ENCODE results near the gene ANKRD10. TPM values are rescaled to one million over a fixed set of nuclear protein-coding genes. Genes with fewer than 3 reads are reported as not detected.

Gene ANKRD10
- polyA plus RNA-seq, 4 donors = 40.3 to 147 (median 62.8) TPM

DNA sequence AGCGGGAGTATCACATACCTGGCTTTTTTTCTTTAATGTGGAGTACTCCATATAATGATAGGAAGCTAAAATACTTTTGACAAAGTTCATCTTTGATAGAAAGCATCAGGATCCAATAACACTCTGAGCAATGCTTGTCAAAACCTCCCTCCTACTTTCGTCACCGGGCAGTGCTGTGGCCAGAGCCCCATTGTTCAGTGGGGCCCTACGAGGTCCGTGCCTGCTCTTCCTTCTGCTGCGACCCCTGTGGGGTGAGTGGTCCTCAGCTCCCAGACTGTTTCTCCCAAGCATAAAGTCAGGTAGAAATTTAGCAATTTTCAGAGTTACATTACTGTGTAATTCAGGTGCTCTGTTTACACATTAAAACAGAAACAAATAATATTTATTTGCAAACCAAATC lies 51.2 kb downstream of the ANKRD10 start:
- no peaks in the 10 kb centered on the region for H3K27me3 ChIP-seq (ENCODE audit: control insufficient read depth in 3 of 3, insufficient read depth in 3 of 3, low read length in 3 of 3)
- WGBS, 3 donors = 91 to 97% (median 95%) methylated on average over 6 of the region's 6 CpGs
- no peaks in the 10 kb centered on the region for H3K36me3 ChIP-seq (ENCODE audit: control insufficient read depth in 3 of 3, insufficient read depth in 2 of 3, low read depth in 1 of 3, low read length in 3 of 3)
- no peak overlapping the region for H3K27ac ChIP-seq (ENCODE audit: low read depth in 1 of 3, low read length in 2 of 3)
- H3K4me3 ChIP-seq (ENCODE audit: low read depth in 1 of 3, low read length in 3 of 3) = no peak overlapping the region
- H3K9me3 ChIP-seq (ENCODE audit: control insufficient read depth in 2 of 2, insufficient read depth in 1 of 2, low read depth in 1 of 2, low read length in 1 of 2) = no peaks in the 10 kb centered on the region
- H3K4me1 ChIP-seq (ENCODE audit: control insufficient read depth in 3 of 3, insufficient read depth in 2 of 3, low read depth in 1 of 3, low read length in 2 of 3) = no peaks in the 10 kb centered on the region
- FAIRE-seq (no peak), DNase-seq (no peak)

DNA sequence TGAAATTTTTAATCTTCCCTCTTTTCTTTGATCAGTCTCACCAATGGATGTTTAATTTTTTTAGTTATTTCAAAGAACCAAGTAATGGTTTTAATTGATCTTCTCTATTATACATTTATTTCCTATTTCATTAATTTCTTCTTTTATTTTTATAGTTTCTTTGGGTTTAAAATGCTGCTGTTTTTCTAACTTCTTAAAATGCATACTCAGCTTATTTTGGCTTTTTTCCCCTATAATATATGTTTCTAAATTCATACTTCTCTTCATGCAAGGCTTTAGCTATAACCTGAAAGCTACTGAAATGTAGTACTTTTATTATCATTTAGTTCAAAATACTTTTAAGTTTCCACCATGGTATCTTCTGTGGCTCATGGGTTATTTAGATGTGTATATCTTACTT lies 53.9 kb downstream of the ANKRD10 start:
- Histone ChIP-seq H3K9me3 (ENCODE audit: control insufficient read depth in 2 of 2, insufficient read depth in 1 of 2, low read depth in 1 of 2, low read length in 1 of 2) (peaks cover 0 to 5% of the 10 kb centered on the region in 2 donors), H3K4me3 (ENCODE audit: low read depth in 1 of 3, low read length in 3 of 3) (no peak overlapping the region), H3K4me1 (ENCODE audit: control insufficient read depth in 3 of 3, insufficient read depth in 2 of 3, low read depth in 1 of 3, low read length in 2 of 3) (no peaks in the 10 kb centered on the region), H3K36me3 (ENCODE audit: control insufficient read depth in 3 of 3, insufficient read depth in 2 of 3, low read depth in 1 of 3, low read length in 3 of 3) (no peaks in the 10 kb centered on the region), H3K27me3 (ENCODE audit: control insufficient read depth in 3 of 3, insufficient read depth in 3 of 3, low read length in 3 of 3) (no peaks in the 10 kb centered on the region), H3K27ac (ENCODE audit: low read depth in 1 of 3, low read length in 2 of 3) (no peak overlapping the region)
- DNase-seq (no peak), FAIRE-seq (no peak)

DNA sequence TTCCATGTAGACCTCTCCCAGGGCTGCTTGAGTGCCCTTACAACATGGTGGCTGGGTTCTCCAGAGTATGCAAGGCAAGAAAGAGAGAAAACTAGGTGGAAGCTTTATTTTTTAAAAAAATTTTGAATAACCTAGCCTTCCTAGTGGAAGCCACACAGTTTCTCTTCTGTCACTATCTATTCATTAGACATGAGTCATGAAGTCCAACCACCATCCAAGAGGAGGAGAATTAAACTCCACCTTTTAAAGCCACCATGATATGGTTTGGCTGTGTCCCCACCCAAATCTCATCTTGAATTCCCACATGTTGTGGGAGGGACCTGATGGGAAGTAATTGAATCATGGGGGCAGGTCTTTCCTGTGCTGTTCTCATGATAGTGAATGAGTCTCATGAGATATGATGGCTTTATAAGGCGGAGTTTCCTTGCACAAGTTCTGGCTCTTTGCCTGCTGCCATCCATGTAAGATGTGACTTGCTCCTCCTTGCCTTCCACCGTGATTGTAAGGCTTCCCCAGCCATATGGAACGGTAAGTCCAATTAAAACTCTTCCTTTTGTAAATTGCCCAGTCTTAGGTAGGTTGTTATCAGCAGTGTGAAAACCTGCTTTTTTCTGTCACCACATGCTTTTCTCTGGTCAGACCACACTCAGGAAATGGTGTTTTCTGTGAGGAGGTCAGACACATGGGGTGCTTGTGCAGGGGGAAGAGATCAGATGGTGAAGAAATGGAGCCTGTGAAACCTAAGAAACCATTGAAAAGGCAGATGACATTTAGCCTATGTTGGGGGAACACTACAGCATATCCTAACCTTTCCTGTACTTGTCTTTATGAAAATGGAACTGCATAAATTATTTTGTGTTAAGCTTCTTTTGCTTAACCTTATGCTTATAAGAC lies 57.7 kb downstream of the ANKRD10 start:
- DNase-seq = peak in 1 of 2 donors; percentile 33
- Histone ChIP-seq H3K27me3 (ENCODE audit: control insufficient read depth in 3 of 3, insufficient read depth in 3 of 3, low read length in 3 of 3) (no peaks in the 10 kb centered on the region), H3K4me1 (ENCODE audit: control insufficient read depth in 3 of 3, insufficient read depth in 2 of 3, low read depth in 1 of 3, low read length in 2 of 3) (no peaks in the 10 kb centered on the region), H3K27ac (ENCODE audit: low read depth in 1 of 3, low read length in 2 of 3) (no peak overlapping the region), H3K4me3 (ENCODE audit: low read depth in 1 of 3, low read length in 3 of 3) (no peak overlapping the region), H3K36me3 (ENCODE audit: control insufficient read depth in 3 of 3, insufficient read depth in 2 of 3, low read depth in 1 of 3, low read length in 3 of 3) (no peaks in the 10 kb centered on the region), H3K9me3 (ENCODE audit: control insufficient read depth in 2 of 2, insufficient read depth in 1 of 2, low read depth in 1 of 2, low read length in 1 of 2) (peaks cover 0 to 5% of the 10 kb centered on the region in 2 donors)
- FAIRE-seq = no peak
- WGBS, 3 donors = 74 to 90% (median 80%) methylated on average over 3 of the region's 3 CpGs

DNA sequence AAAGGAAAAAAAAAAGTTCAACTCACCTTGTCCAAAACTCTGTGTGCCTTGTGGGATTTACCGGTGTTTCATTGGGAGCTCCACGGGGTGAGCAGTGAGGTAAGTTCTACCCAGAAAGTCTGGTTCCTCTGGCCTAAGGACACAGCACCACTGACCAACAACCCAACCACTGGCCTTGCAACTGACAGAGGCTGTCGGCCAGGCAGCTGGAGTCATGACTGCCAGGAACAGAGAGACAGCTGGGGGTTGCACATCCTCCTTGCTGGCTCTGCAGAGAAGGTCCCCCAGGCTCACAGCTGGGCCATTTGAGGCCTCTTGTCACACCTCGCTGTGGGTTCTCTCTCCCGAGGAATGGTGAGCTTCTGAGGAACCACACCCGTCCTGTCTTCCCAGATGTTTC lies 59.5 kb downstream of the ANKRD10 start:
- FAIRE-seq = no peak
- no peak overlapping the region for H3K27ac ChIP-seq (ENCODE audit: low read depth in 1 of 3, low read length in 2 of 3)
- 75 to 86% (median 80%) methylated on average over 6 of the region's 6 CpGs for WGBS, 3 donors

DNA sequence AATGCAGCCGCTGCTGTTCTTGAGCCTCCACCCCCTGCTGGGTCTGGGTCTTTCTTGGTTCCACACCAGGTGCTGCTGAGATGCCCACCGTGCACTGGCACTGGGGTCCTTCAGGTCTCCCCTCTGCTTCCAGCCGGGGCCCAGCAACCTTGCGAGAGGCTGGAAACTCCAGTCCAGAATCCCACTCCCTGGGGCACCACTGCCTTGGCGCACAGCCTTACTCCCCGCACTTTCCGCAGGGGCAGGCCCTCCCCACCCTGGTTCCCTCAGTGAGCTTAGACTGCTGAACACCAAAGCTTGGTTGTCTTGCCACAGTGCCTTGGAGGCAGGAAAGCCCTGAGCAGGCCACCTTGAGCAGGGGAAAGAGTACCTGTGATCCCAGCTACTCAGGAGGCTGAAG lies 60.0 kb downstream of the ANKRD10 start:
- peaks cover 0 to 5% of the 10 kb centered on the region in 2 donors for H3K9me3 ChIP-seq (ENCODE audit: control insufficient read depth in 2 of 2, insufficient read depth in 1 of 2, low read depth in 1 of 2, low read length in 1 of 2)
- 94 to 98% (median 95%) methylated on average over 7 of the region's 7 CpGs for WGBS, 3 donors
- no peaks in the 10 kb centered on the region for H3K27me3 ChIP-seq (ENCODE audit: control insufficient read depth in 3 of 3, insufficient read depth in 3 of 3, low read length in 3 of 3)
- DNase-seq (no peak), FAIRE-seq (no peak)
- H3K36me3 ChIP-seq (ENCODE audit: control insufficient read depth in 3 of 3, insufficient read depth in 2 of 3, low read depth in 1 of 3, low read length in 3 of 3) = no peaks in the 10 kb centered on the region
- H3K27ac ChIP-seq (ENCODE audit: low read depth in 1 of 3, low read length in 2 of 3) = no peak overlapping the region
- no peak overlapping the region for H3K4me3 ChIP-seq (ENCODE audit: low read depth in 1 of 3, low read length in 3 of 3)
- H3K4me1 ChIP-seq (ENCODE audit: control insufficient read depth in 3 of 3, insufficient read depth in 2 of 3, low read depth in 1 of 3, low read length in 2 of 3) = no peaks in the 10 kb centered on the region

More for the DNA sequence above, 59.5 kb downstream of the ANKRD10 start:
- H3K27me3 ChIP-seq (ENCODE audit: control insufficient read depth in 3 of 3, insufficient read depth in 3 of 3, low read length in 3 of 3) = no peaks in the 10 kb centered on the region
- H3K9me3 ChIP-seq (ENCODE audit: control insufficient read depth in 2 of 2, insufficient read depth in 1 of 2, low read depth in 1 of 2, low read length in 1 of 2) = peaks cover 0 to 5% of the 10 kb centered on the region in 2 donors
- H3K4me1 ChIP-seq (ENCODE audit: control insufficient read depth in 3 of 3, insufficient read depth in 2 of 3, low read depth in 1 of 3, low read length in 2 of 3) = no peaks in the 10 kb centered on the region
- no peak for DNase-seq
- no peak overlapping the region for H3K4me3 ChIP-seq (ENCODE audit: low read depth in 1 of 3, low read length in 3 of 3)
- H3K36me3 ChIP-seq (ENCODE audit: control insufficient read depth in 3 of 3, insufficient read depth in 2 of 3, low read depth in 1 of 3, low read length in 3 of 3) = no peaks in the 10 kb centered on the region

DNA sequence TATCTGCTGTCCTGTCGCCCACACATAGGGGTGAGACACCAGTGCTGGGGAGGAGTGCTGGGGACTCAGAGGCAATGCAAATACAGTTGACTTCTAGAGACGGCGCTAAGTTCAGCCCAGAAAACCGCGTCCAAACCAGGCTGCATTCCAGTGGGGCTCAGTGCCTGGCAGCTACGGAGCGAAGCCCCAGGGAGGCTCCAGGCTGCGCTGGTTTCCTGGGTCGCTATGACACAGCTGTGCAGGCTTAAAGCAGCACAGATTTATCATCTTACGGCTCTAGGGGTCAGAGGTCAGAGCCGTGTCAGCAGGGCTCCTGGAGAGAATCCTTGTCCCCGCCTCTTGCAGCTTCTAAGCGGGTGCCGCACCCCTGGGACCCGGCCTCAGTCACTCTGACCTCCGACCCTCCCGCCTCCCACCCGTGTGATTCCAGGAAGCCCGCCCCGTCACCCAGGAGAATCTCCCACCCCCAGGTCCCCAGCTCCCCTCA lies 61.6 kb downstream of the ANKRD10 start:
- FAIRE-seq (no peak), DNase-seq (peak in 1 of 2 donors; percentile 10)
- no peak overlapping the region for H3K27ac ChIP-seq (ENCODE audit: low read depth in 1 of 3, low read length in 2 of 3)

DNA sequence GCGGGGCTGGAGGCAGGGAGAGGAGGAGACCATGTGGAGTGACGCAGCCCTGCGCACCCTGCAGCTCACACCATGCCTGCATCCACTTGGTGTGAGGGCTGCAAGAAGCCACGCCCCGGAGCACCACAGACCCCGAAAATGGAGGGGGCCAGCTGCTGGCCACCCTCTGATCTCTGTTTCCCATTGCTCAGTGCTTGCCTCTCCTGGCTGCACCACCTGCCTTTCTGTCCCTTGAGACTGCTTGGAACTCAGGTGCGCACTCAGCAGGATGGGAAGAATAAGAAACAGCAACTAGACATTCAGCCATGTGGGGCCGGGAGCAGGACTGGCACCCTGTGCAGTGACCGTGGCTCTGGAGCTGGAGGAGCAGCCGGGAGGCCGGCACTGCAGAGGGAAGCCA lies 64.0 kb downstream of the ANKRD10 start:
- Histone ChIP-seq H3K27ac (ENCODE audit: low read depth in 1 of 3, low read length in 2 of 3) (no peak overlapping the region), H3K9me3 (ENCODE audit: control insufficient read depth in 2 of 2, insufficient read depth in 1 of 2, low read depth in 1 of 2, low read length in 1 of 2) (no peaks in the 10 kb centered on the region), H3K4me3 (ENCODE audit: low read depth in 1 of 3, low read length in 3 of 3) (no peak overlapping the region), H3K4me1 (ENCODE audit: control insufficient read depth in 3 of 3, insufficient read depth in 2 of 3, low read depth in 1 of 3, low read length in 2 of 3) (no peaks in the 10 kb centered on the region), H3K36me3 (ENCODE audit: control insufficient read depth in 3 of 3, insufficient read depth in 2 of 3, low read depth in 1 of 3, low read length in 3 of 3) (no peaks in the 10 kb centered on the region), H3K27me3 (ENCODE audit: control insufficient read depth in 3 of 3, insufficient read depth in 3 of 3, low read length in 3 of 3) (peaks cover 0 to 4% (median 2%) of the 10 kb centered on the region in 3 donors)
- DNase-seq = no peak
- no peak for FAIRE-seq
- WGBS, 3 donors = 79 to 86% (median 82%) methylated on average over 11 of the region's 11 CpGs

More for the DNA sequence above, 61.6 kb downstream of the ANKRD10 start:
- H3K27me3 ChIP-seq (ENCODE audit: control insufficient read depth in 3 of 3, insufficient read depth in 3 of 3, low read length in 3 of 3) = no peaks in the 10 kb centered on the region
- H3K4me1 ChIP-seq (ENCODE audit: control insufficient read depth in 3 of 3, insufficient read depth in 2 of 3, low read depth in 1 of 3, low read length in 2 of 3) = no peaks in the 10 kb centered on the region
- H3K36me3 ChIP-seq (ENCODE audit: control insufficient read depth in 3 of 3, insufficient read depth in 2 of 3, low read depth in 1 of 3, low read length in 3 of 3) = no peaks in the 10 kb centered on the region
- H3K9me3 ChIP-seq (ENCODE audit: control insufficient read depth in 2 of 2, insufficient read depth in 1 of 2, low read depth in 1 of 2, low read length in 1 of 2) = peaks cover 0 to 5% of the 10 kb centered on the region in 2 donors
- 51 to 65% (median 65%) methylated on average over 19 to 20 of the region's 20 CpGs for WGBS, 3 donors
- H3K4me3 ChIP-seq (ENCODE audit: low read depth in 1 of 3, low read length in 3 of 3) = no peak overlapping the region

DNA sequence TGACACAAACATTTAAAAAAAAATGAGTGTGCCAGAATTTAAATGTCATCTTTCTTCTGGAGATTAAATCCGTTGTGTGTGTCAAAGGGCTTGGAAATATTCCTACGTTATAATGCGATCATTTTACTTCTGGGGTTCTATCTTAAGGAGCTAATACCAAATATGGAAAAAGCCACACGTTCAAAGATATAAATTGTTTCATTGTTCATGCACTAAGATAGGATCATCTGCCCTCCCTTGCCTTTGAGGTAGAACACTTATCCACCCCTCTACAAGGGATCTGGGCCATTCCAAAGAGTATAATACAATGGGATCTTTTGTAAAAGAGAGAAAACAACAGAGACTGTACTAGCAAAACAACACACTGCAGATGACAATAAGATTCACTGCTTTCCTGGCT lies 64.9 kb downstream of the ANKRD10 start:
- 52 to 63% (median 62%) methylated on average over 4 of the region's 4 CpGs for WGBS, 3 donors
- H3K36me3 ChIP-seq (ENCODE audit: control insufficient read depth in 3 of 3, insufficient read depth in 2 of 3, low read depth in 1 of 3, low read length in 3 of 3) = no peaks in the 10 kb centered on the region
- H3K9me3 ChIP-seq (ENCODE audit: control insufficient read depth in 2 of 2, insufficient read depth in 1 of 2, low read depth in 1 of 2, low read length in 1 of 2) = no peaks in the 10 kb centered on the region
- H3K4me3 ChIP-seq (ENCODE audit: low read depth in 1 of 3, low read length in 3 of 3) = no peak overlapping the region
- H3K27me3 ChIP-seq (ENCODE audit: control insufficient read depth in 3 of 3, insufficient read depth in 3 of 3, low read length in 3 of 3) = peaks cover 0 to 4% (median 2%) of the 10 kb centered on the region in 3 donors
- DNase-seq (no peak), FAIRE-seq (no peak)
- H3K27ac ChIP-seq (ENCODE audit: low read depth in 1 of 3, low read length in 2 of 3) = no peak overlapping the region
- H3K4me1 ChIP-seq (ENCODE audit: control insufficient read depth in 3 of 3, insufficient read depth in 2 of 3, low read depth in 1 of 3, low read length in 2 of 3) = no peaks in the 10 kb centered on the region
